ENCODE data around the gene TOX2. TPM values are rescaled to one million over a fixed set of nuclear protein-coding genes. Genes with fewer than 3 reads are reported as not detected.

TOX2 gene
- total and polyA plus RNA-seq, 2 of the 4 experiments (the other 2 are of a cell fraction) = 1.3 to 17.5 TPM

DNA sequence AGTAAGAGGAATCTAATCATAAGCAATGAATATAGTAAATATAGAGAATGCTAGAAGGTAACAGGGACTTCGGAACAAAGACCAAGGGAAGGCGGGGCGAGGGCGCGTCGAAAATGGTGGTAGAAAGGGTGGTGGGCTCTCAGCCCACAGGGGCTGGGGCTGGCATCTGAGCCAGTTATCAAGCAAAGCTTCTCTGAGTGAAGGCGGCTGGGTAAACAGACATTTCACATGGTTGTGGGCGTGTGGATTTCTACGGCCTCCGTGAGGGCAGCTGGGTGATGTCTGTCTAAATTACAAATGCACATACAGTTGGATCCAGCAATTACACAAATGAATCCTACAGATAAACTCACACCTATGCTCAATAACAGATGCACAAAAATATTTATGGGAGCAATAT lies 56.6 kb downstream of the TOX2 start:
- no peak overlapping the region for H2AK9ac ChIP-seq (replicated peaks; ENCODE audit: low read depth, low read length, poor library complexity)
- peaks cover 33% of the 10 kb centered on the region for H3K9me1 ChIP-seq (ENCODE audit: insufficient read depth, low read length)
- 97% methylated on average over 6 of the region's 10 CpGs; no CpG with 5 or more reads in 1 of the 2 experiments for WGBS, 2 experiments (ENCODE audit: extremely low coverage in 2 of 2, insufficient read length in 1 of 2)
- intact Hi-C loops (cut with micrococcal nuclease) = no loop called here
- no peak overlapping the region for H2BK5ac ChIP-seq (ENCODE audit: low read depth, low read length, poor library complexity, severe bottlenecking)
- no peaks in the 10 kb centered on the region for H3K27me3 ChIP-seq (ENCODE audit: control insufficient read depth, insufficient read depth, low read length)
- H3K4me3 ChIP-seq (ENCODE audit: insufficient read depth, low read depth, low read length) = no peak overlapping the region
- H2AK5ac ChIP-seq (ENCODE audit: low read depth, low read length) = no peak overlapping the region
- H3K9me3 ChIP-seq (ENCODE audit: control insufficient read depth, insufficient read depth, low read length) = no peaks in the 10 kb centered on the region
- no peak for ATAC-seq (ENCODE audit: low read depth)
- dilution Hi-C loops (cut with HindIII; ENCODE audit: low sequenced_read_pairs, unreplicated experiment) = no loop called here
- H4K20me1 ChIP-seq (ENCODE audit: insufficient read depth, low read length) = peaks cover 9% of the 10 kb centered on the region; the same call in 1 of the 2 replicates
- H2BK20ac ChIP-seq (ENCODE audit: low read depth, low read length) = no peak overlapping the region
- BruUV-seq (replicated peaks) = no TSS peak
- no peak overlapping the region for H4K5ac ChIP-seq (ENCODE audit: low read depth, low read length)
- ChIA-PET POLR2A (ENCODE audit: unreplicated experiment) (no interaction called here), CTCF (no interaction called here)
- no peak overlapping the region for H3K9ac ChIP-seq (ENCODE audit: low read depth, low read length)
- peaks cover 56 to 89% of the 10 kb centered on the region in 2 experiments for H3K79me1 ChIP-seq (ENCODE audit: low read depth in 1 of 2, low read length in 2 of 2)
- H3K4me2 ChIP-seq (ENCODE audit: low read depth, low read length) = no peak overlapping the region
- no peaks in the 10 kb centered on the region; the same call in 1 of the 2 replicates for H3K36me3 ChIP-seq (ENCODE audit: control insufficient read depth, insufficient read depth, low read length)
- no peak overlapping the region for H2BK15ac ChIP-seq (ENCODE audit: low read depth, low read length)
- H4K8ac ChIP-seq (ENCODE audit: low read depth in 2 of 2, low read length in 2 of 2) = no peak overlapping the region
- DNase-seq = no peak
- no peak overlapping the region for H4K91ac ChIP-seq (ENCODE audit: insufficient read depth, low read depth, low read length)
- no peak overlapping the region for H3K27ac ChIP-seq (ENCODE audit: insufficient read depth, low read length)
- H3K14ac ChIP-seq (replicated peaks; ENCODE audit: low read depth, low read length) = no peak overlapping the region
- H2AFZ ChIP-seq (replicated peaks; ENCODE audit: low read length, poor library complexity) = no peak overlapping the region
- H3K4me1 ChIP-seq (ENCODE audit: control insufficient read depth, insufficient read depth, low read length) = peaks cover 9% of the 10 kb centered on the region
- no peak overlapping the region for H3K18ac ChIP-seq (ENCODE audit: low read depth, low read length)
- in situ Hi-C loops (cut with MboI; ENCODE audit: low sequenced_read_pairs) = no loop called here
- no peak overlapping the region for H3K4ac ChIP-seq (ENCODE audit: low read depth, low read length)
- no peak overlapping the region for H2BK120ac ChIP-seq (ENCODE audit: low read depth, low read length)
- H3K56ac ChIP-seq (ENCODE audit: extremely low read depth, insufficient read depth, low read length) = no peak overlapping the region
- no peak overlapping the region for H3K23ac ChIP-seq (ENCODE audit: low read depth, low read length)
- TF ChIP-seq MAFK (IDR thresholded peaks at IDR 0.05; ENCODE audit: low read depth, low read length) = no peak
- no peak for TF ChIP-seq CHD1 (IDR thresholded peaks at IDR 0.05; ENCODE audit: low read depth, low read length)
- TF ChIP-seq RFX5 (IDR thresholded peaks at IDR 0.05; ENCODE audit: low read depth, low read length) = no peak
- TF ChIP-seq ELK1 (IDR thresholded peaks at IDR 0.05; ENCODE audit: borderline replicate concordance, low read depth, low read length) = no peak
- TF ChIP-seq CEBPB (IDR thresholded peaks at IDR 0.05; ENCODE audit: low read depth, low read length) = no peak
- no peak for TF ChIP-seq MXI1 (IDR thresholded peaks at IDR 0.05; ENCODE audit: borderline replicate concordance, low read depth, low read length)
- TF ChIP-seq, protein P1, sequence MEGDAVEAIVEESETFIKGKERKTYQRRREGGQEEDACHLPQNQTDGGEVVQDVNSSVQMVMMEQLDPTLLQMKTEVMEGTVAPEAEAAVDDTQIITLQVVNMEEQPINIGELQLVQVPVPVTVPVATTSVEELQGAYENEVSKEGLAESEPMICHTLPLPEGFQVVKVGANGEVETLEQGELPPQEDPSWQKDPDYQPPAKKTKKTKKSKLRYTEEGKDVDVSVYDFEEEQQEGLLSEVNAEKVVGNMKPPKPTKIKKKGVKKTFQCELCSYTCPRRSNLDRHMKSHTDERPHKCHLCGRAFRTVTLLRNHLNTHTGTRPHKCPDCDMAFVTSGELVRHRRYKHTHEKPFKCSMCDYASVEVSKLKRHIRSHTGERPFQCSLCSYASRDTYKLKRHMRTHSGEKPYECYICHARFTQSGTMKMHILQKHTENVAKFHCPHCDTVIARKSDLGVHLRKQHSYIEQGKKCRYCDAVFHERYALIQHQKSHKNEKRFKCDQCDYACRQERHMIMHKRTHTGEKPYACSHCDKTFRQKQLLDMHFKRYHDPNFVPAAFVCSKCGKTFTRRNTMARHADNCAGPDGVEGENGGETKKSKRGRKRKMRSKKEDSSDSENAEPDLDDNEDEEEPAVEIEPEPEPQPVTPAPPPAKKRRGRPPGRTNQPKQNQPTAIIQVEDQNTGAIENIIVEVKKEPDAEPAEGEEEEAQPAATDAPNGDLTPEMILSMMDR (conservative IDR thresholded peaks at IDR 0.05; ENCODE audit: low read depth, low read length) = no peak
- TF ChIP-seq FOS (IDR thresholded peaks at IDR 0.05; ENCODE audit: low read depth, low read length) = no peak
- TF ChIP-seq POLR2A (IDR thresholded peaks at IDR 0.05; ENCODE audit: low read depth, low read length) = no peak
- TF ChIP-seq, protein P2, sequence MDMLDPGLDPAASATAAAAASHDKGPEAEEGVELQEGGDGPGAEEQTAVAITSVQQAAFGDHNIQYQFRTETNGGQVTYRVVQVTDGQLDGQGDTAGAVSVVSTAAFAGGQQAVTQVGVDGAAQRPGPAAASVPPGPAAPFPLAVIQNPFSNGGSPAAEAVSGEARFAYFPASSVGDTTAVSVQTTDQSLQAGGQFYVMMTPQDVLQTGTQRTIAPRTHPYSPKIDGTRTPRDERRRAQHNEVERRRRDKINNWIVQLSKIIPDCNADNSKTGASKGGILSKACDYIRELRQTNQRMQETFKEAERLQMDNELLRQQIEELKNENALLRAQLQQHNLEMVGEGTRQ (IDR thresholded peaks at IDR 0.05; ENCODE audit: low read depth, low read length) = no peak
- TF ChIP-seq SMC3 (IDR thresholded peaks at IDR 0.05; ENCODE audit: low read depth, low read length) = no peak
- no peak for TF ChIP-seq RAD21 (IDR thresholded peaks at IDR 0.05; ENCODE audit: low read length)
- no peak for TF ChIP-seq BHLHE40 (IDR thresholded peaks at IDR 0.05; ENCODE audit: low read depth, low read length)
- TF ChIP-seq RCOR1 (IDR thresholded peaks at IDR 0.05; ENCODE audit: insufficient replicate concordance, low read length) = no peak
- no peak for TF ChIP-seq MAZ (IDR thresholded peaks at IDR 0.05; ENCODE audit: borderline replicate concordance, low read depth, low read length)

Data from IMR-90 (cell line).